Lower lobe of right lung (tissue), 2 donors: ENCODE measurements around the gene PPAN. TPM values are rescaled to one million over a fixed set of nuclear protein-coding genes. Genes with fewer than 3 reads are reported as not detected.
A peak's percentile ranks its signal among the peaks of the same experiment; 100 is the strongest.

ENCODE experiments used
- ATAC-seq, 2 donors: fragments of 200-7000 bp; cut with Tn5 transposase; one replicate each; pipeline ENCODE4 v1.9.1; 2020 to 2022; ENCODE audit warnings: mild to moderate bottlenecking in 2 of 2, moderate library complexity in 2 of 2
- DNase-seq: peaks from one replicate; pipeline ENCODE4 v3.0.0-alpha.2; 2020
- H3K27ac ChIP-seq: fragments of 200-600 bp; one replicate; pipeline ENCODE4 v1.8.0; 2022
- H3K27me3 ChIP-seq: fragments of 200-600 bp; one replicate; pipeline ENCODE4 v1.8.0; 2022; ENCODE audit warnings: low read depth
- H3K36me3 ChIP-seq: fragments of 200-600 bp; one replicate; pipeline ENCODE4 v1.8.0; 2022; ENCODE audit warnings: mild to moderate bottlenecking
- H3K4me1 ChIP-seq: fragments of 200-600 bp; one replicate; pipeline ENCODE4 v1.8.0; 2022
- H3K4me3 ChIP-seq: fragments of 200-600 bp; one replicate; pipeline ENCODE4 v1.8.0; 2022; ENCODE audit warnings: mild to moderate bottlenecking
- H3K9me3 ChIP-seq: fragments of 200-600 bp; one replicate; pipeline ENCODE4 v1.8.0; 2022
- intact Hi-C: fragments of 100-400 bp; cut with DNase I; formaldehyde crosslinking; loops from one replicate; pipeline ENCODE4 v1.11.0; 2022
- total RNA-seq: library from RNA; stranded (reverse); fragmentation: NEBNext Ultra II Directional; extraction: Animal tissue kit (Norgen Biotek cat#: 25700); gene quantifications from one replicate; pipeline ENCODE4 v1.2.1, GENCODE V29; 2021
- TF ChIP-seq, protein P1 (sequence below): fragments of 200-600 bp; IDR thresholded peaks from one replicate; pipeline ENCODE4 v1.8.0; 2022; ENCODE audit warnings: antibody characterized with exemption, mild to moderate bottlenecking
- donor health status: DM: no; HTN: yes; CAD: no; lungs with severe emphysema.

The PPAN gene
- total RNA-seq, 1 donor from 2014 or later = 30.8 TPM

DNA sequence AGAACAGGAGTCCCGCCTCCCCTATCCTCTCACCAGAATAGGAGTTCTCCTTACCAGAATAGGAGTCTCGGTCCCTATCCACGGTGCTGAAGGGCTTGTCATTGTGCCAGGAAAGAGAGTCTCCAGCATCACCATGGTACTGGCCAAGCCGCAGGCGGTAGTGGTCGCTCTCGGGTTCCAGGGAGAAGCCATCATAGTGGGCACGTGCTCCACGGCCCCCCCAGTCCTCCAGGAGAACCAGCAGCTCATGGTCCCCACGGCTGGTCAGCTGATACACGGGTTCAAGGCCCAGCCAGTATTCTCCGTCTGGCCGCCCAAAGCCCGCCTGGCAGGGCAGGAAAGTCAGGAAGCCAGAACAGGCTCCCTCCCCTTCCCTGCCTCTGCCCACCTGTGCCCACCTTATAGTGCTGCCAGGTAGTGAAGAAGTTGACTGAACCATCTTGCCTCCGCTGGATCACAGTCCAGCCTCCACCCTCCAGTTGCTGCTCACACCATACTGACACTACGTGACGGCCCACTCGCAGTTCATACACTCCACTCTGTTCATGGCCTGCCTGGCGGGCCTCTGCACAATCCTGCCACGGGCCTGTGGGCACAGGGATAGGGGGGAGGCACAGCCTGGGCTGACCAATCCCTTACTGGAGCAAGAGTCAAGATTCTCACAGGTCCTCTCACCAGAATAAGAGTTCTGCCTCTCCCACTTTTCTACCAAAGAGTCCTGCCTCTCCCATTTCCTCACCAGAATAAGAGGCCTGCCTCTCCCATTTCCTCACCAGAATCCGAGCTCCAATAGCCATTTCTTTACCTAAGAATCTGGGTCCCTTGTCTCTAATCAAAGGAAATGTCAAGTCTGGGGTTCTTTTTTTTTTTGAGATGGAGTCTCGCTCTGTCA, 12.6 kb upstream of the PPAN start:
- H3K27me3 ChIP-seq = no peaks in the 10 kb centered on the region
- DNase-seq (no peak), ATAC-seq (no peak)
- intact Hi-C loops = no loop called here
- TF ChIP-seq, protein P1, sequence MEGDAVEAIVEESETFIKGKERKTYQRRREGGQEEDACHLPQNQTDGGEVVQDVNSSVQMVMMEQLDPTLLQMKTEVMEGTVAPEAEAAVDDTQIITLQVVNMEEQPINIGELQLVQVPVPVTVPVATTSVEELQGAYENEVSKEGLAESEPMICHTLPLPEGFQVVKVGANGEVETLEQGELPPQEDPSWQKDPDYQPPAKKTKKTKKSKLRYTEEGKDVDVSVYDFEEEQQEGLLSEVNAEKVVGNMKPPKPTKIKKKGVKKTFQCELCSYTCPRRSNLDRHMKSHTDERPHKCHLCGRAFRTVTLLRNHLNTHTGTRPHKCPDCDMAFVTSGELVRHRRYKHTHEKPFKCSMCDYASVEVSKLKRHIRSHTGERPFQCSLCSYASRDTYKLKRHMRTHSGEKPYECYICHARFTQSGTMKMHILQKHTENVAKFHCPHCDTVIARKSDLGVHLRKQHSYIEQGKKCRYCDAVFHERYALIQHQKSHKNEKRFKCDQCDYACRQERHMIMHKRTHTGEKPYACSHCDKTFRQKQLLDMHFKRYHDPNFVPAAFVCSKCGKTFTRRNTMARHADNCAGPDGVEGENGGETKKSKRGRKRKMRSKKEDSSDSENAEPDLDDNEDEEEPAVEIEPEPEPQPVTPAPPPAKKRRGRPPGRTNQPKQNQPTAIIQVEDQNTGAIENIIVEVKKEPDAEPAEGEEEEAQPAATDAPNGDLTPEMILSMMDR = no peak
- H3K27ac ChIP-seq = no peak overlapping the region
- no peak overlapping the region for H3K4me3 ChIP-seq
- H3K9me3 ChIP-seq = no peaks in the 10 kb centered on the region
- peaks cover 46% of the 10 kb centered on the region for H3K36me3 ChIP-seq
- peaks cover 16% of the 10 kb centered on the region for H3K4me1 ChIP-seq

DNA sequence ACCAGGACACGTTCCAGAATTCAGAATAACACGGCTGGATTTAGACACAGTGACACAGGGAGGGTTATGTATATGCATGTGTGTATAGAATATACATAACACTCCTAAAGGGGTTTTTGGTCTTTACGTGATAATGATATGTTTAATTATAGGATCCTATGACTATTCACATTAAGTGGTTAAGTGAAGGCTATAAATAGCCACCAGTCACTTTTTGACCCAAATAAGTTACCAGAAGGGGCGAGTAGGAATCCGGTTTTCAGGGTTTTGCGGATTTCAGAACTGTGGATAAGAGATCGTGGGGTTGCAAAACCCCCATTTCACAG, 10.6 kb upstream of the PPAN start:
- TF ChIP-seq, protein P1 = no peak
- DNase-seq (no peak), ATAC-seq (no peak)
- peaks cover 30% of the 10 kb centered on the region for H3K36me3 ChIP-seq
- H3K9me3 ChIP-seq = no peaks in the 10 kb centered on the region
- intact Hi-C loops = no loop called here
- peak overlapping the region; percentile 73 for H3K27ac ChIP-seq
- no peaks in the 10 kb centered on the region for H3K27me3 ChIP-seq
- H3K4me3 ChIP-seq = peak overlapping the region; percentile 36
- peaks cover 16% of the 10 kb centered on the region for H3K4me1 ChIP-seq

DNA sequence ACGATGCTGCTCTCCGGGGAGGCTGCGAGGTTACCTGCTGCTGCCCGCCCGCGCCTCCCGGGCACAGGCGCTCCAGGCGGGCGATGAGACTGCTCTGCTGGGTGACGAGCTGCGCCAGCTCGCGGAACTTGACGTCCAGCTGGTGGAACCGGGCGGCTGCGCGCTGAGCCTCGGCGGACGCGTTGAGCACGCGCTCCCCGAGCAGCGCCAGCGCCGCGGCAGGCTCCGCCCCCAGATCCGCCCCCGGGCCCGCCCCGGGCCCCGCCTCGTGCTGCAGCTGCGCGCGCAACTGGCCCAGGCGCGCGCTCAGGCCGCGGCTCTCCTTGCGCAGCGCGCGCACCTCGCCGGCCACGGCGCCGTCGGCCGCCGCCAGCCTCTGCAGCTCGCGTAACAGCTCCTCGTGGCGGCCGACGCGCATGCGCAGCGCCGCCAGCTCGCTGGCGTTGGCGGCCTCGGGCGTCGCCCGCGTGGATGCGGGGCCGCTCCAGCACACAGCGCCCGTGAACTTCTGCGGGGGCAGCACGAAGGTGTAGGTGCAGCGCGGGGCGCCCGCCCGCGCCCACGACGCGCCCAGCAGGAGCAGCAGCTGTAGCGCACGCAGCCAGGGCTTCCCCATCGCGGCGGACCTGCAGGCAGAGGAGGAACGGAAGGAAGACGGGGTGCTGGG, 10.1 kb upstream of the PPAN start:
- intact Hi-C loops = no loop called here
- ATAC-seq (peak; percentile 94 to 96), DNase-seq (peak; percentile 93)
- Histone ChIP-seq H3K27ac (peak overlapping the region; percentile 78), H3K4me1 (peaks cover 16% of the 10 kb centered on the region), H3K27me3 (no peaks in the 10 kb centered on the region), H3K4me3 (peak overlapping the region; percentile 64), H3K36me3 (peaks cover 25% of the 10 kb centered on the region), H3K9me3 (no peaks in the 10 kb centered on the region)
- TF ChIP-seq, protein P1 = no peak

DNA sequence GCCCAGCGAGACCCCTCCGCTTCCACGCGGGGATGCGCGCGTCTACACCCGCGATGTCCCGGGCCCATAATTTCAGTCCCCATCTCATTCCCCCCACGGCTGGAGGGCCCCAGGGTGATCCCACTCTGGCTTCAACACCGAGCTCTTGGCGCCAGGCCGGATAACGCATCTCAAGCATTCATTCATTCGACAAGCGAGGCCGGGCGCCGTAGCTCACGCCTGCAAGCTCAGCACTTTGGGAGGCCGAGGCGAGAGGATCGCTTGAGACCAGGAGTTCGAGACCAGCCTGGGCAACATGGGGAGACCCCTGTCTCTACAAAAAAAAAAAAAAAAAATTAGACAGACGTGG, 9.6 kb upstream of the PPAN start:
- TF ChIP-seq, protein P1 = no peak
- Histone ChIP-seq H3K4me3 (peak overlapping the region; percentile 64), H3K9me3 (no peaks in the 10 kb centered on the region), H3K4me1 (peaks cover 16% of the 10 kb centered on the region), H3K36me3 (peaks cover 20% of the 10 kb centered on the region), H3K27ac (peak overlapping the region; percentile 78), H3K27me3 (no peaks in the 10 kb centered on the region)
- ATAC-seq = no peak
- intact Hi-C loops = no loop called here
- DNase-seq = no peak

DNA sequence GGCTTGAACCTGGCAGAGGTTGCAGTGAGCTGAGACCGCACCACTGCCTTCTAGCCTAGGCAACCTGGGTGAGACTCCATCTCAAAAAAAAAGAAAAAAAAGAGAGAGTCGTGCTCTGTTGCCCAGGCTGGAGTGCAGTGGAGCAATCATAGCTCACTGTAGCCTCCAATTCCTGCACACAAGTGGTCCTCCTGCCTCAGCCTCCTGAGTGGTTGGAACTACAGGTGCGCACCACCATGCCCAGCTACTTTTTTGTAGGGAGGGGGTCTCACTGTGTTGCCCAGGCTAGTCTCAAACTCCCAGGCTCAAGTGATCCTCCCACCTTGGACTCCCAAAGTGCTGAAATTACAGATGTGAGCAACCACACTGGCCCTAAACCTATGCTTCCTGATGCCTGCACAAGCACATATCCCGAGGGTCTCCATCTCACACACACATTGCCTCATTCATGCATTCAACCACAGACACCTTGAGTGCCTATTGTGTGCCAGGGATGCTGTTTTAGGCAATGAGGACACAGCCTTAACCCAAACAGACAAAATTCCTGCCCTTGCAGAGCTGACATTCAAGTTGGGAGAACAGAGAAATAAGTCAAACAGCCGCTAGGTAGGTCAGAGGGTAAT, 5.9 kb upstream of the PPAN start:
- no peak for DNase-seq
- Histone ChIP-seq H3K4me1 (peaks cover 28% of the 10 kb centered on the region), H3K27ac (no peak overlapping the region), H3K36me3 (no peaks in the 10 kb centered on the region), H3K4me3 (no peak overlapping the region), H3K9me3 (no peaks in the 10 kb centered on the region), H3K27me3 (no peaks in the 10 kb centered on the region)
- intact Hi-C loops = no loop called here
- TF ChIP-seq, protein P1 = no peak
- no peak for ATAC-seq
